ENCODE data around the gene NME2.

NME2 gene

DNA sequence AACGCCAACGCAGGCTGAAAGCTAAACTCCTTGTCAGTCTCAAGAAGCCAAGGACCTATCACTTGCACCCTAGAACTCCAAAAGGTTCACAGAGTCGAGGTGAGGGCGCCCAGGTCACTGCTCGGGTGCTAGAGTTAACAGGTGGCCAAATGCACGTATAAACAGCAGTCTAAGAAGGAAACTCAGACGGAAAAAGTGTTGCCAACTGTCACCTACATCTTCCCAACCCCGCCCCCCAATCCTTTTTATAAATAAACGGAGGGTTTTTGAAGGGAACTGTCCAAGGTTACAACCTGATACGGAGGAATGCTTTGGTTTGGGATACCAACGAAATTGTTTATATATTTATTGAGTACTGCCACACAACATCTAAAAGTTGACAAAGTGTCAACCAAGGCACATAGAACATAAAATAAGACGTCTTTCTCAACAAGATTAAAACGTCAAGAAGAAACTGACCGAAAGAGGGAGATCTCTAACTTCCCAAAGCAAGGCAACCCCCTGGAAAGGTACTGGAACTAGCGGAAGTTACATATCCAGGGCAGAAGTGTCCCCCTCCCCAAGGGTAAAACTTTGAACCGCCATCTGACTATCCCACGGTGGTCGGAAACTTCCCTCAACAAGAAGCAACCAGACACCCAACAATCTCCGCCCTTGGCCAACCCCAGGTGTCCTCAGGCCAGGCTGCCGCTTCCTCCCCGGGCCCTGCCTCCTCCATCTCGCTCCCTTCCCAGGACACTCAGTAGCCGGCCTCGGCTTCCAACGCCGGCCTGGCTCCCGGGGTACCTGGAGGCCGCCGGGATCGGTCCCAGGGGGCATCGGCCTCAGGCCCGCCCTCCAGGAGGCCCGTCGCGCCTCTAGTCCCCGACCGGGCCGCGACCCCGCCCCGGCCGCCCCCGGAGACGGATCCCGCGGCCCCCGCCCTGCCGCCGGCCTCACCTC lies 46.5 kb upstream of the NME2 start (continued):
- TF ChIP-seq ZNF610 (tag by site-specific recombination; IDR thresholded peaks at IDR 0.05; ENCODE audit: borderline replicate concordance): no peak
- TF ChIP-seq ZNF521 (tag by site-specific recombination; IDR thresholded peaks at IDR 0.05): no peak
- TF ChIP-seq ZNF350 (tag by site-specific recombination; IDR thresholded peaks at IDR 0.05): no peak
- TF ChIP-seq, protein P1, sequence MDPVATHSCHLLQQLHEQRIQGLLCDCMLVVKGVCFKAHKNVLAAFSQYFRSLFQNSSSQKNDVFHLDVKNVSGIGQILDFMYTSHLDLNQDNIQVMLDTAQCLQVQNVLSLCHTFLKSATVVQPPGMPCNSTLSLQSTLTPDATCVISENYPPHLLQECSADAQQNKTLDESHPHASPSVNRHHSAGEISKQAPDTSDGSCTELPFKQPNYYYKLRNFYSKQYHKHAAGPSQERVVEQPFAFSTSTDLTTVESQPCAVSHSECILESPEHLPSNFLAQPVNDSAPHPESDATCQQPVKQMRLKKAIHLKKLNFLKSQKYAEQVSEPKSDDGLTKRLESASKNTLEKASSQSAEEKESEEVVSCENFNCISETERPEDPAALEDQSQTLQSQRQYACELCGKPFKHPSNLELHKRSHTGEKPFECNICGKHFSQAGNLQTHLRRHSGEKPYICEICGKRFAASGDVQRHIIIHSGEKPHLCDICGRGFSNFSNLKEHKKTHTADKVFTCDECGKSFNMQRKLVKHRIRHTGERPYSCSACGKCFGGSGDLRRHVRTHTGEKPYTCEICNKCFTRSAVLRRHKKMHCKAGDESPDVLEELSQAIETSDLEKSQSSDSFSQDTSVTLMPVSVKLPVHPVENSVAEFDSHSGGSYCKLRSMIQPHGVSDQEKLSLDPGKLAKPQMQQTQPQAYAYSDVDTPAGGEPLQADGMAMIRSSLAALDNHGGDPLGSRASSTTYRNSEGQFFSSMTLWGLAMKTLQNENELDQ (tag by site-specific recombination; IDR thresholded peaks at IDR 0.05; ENCODE audit: low read depth): no peak
- TF ChIP-seq, protein P2, sequence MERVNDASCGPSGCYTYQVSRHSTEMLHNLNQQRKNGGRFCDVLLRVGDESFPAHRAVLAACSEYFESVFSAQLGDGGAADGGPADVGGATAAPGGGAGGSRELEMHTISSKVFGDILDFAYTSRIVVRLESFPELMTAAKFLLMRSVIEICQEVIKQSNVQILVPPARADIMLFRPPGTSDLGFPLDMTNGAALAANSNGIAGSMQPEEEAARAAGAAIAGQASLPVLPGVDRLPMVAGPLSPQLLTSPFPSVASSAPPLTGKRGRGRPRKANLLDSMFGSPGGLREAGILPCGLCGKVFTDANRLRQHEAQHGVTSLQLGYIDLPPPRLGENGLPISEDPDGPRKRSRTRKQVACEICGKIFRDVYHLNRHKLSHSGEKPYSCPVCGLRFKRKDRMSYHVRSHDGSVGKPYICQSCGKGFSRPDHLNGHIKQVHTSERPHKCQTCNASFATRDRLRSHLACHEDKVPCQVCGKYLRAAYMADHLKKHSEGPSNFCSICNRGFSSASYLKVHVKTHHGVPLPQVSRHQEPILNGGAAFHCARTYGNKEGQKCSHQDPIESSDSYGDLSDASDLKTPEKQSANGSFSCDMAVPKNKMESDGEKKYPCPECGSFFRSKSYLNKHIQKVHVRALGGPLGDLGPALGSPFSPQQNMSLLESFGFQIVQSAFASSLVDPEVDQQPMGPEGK (tag by site-specific recombination; IDR thresholded peaks at IDR 0.05): peak; percentile 74
- TF ChIP-seq ZBTB20 (tag by site-specific recombination; IDR thresholded peaks at IDR 0.05): peak; percentile 69; the same call in 1 of the 2 replicates
- peak; percentile 56 for TF ChIP-seq SCRT2 (tag by site-specific recombination; IDR thresholded peaks at IDR 0.05)
- no peak for TF ChIP-seq FEZF1 (tag by site-specific recombination; IDR thresholded peaks at IDR 0.05)
- no peak for TF ChIP-seq ZNF132 (tag by site-specific recombination; IDR thresholded peaks at IDR 0.05; ENCODE audit: borderline replicate concordance)
- TF ChIP-seq, protein P3, sequence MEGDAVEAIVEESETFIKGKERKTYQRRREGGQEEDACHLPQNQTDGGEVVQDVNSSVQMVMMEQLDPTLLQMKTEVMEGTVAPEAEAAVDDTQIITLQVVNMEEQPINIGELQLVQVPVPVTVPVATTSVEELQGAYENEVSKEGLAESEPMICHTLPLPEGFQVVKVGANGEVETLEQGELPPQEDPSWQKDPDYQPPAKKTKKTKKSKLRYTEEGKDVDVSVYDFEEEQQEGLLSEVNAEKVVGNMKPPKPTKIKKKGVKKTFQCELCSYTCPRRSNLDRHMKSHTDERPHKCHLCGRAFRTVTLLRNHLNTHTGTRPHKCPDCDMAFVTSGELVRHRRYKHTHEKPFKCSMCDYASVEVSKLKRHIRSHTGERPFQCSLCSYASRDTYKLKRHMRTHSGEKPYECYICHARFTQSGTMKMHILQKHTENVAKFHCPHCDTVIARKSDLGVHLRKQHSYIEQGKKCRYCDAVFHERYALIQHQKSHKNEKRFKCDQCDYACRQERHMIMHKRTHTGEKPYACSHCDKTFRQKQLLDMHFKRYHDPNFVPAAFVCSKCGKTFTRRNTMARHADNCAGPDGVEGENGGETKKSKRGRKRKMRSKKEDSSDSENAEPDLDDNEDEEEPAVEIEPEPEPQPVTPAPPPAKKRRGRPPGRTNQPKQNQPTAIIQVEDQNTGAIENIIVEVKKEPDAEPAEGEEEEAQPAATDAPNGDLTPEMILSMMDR (tag by site-specific recombination; IDR thresholded peaks at IDR 0.05): peak; percentile 65
- TF ChIP-seq GLI2 (tag by site-specific recombination; IDR thresholded peaks at IDR 0.05; ENCODE audit: borderline replicate concordance, low read depth): no peak
- TF ChIP-seq, protein P4, sequence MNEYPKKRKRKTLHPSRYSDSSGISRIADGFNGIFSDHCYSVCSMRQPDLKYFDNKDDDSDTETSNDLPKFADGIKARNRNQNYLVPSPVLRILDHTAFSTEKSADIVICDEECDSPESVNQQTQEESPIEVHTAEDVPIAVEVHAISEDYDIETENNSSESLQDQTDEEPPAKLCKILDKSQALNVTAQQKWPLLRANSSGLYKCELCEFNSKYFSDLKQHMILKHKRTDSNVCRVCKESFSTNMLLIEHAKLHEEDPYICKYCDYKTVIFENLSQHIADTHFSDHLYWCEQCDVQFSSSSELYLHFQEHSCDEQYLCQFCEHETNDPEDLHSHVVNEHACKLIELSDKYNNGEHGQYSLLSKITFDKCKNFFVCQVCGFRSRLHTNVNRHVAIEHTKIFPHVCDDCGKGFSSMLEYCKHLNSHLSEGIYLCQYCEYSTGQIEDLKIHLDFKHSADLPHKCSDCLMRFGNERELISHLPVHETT (tag by site-specific recombination; IDR thresholded peaks at IDR 0.05): peak; percentile 42; the same call in 1 of the 2 replicates
- no peak for TF ChIP-seq ZNF792 (tag by site-specific recombination; IDR thresholded peaks at IDR 0.05)
- peak; percentile 81 for TF ChIP-seq PRDM10 (tag by site-specific recombination; IDR thresholded peaks at IDR 0.05)
- TF ChIP-seq PBX3 (CRISPR knock-in tag; IDR thresholded peaks at IDR 0.05): peak; percentile 22; the same call in 1 of the 2 replicates
- TF ChIP-seq BCL11A (tag by site-specific recombination; IDR thresholded peaks at IDR 0.05; ENCODE audit: low read depth): peak; percentile 12; the same call in 1 of the 2 replicates
- TF ChIP-seq ZNF354C (tag by site-specific recombination; IDR thresholded peaks at IDR 0.05; ENCODE audit: borderline replicate concordance, low read depth): no peak
- TF ChIP-seq ZNF654 (tag by site-specific recombination; IDR thresholded peaks at IDR 0.05; ENCODE audit: low read depth): peak; percentile 20; the same call in 1 of the 2 replicates
- peak; percentile 79; the same call in 1 of the 2 replicates for TF ChIP-seq ZNF76 (tag by site-specific recombination; IDR thresholded peaks at IDR 0.05; ENCODE audit: borderline replicate concordance, low read depth)
- no peak for TF ChIP-seq ZNF121 (tag by site-specific recombination; IDR thresholded peaks at IDR 0.05)
- TF ChIP-seq ZBTB48 (tag by site-specific recombination; IDR thresholded peaks at IDR 0.05): peak; percentile 39; the same call in 1 of the 2 replicates
- TF ChIP-seq ZNF600 (tag by site-specific recombination; IDR thresholded peaks at IDR 0.05): 0 out of 2 replicates have a peak, but pooled peaks have one; percentile 52
- TF ChIP-seq ZNF335 (tag by site-specific recombination; conservative IDR thresholded peaks at IDR 0.05): peak; percentile 69
- TF ChIP-seq ZIC2 (tag by site-specific recombination; IDR thresholded peaks at IDR 0.05): peak; percentile 53
- no peak for TF ChIP-seq ZNF785 (tag by site-specific recombination; IDR thresholded peaks at IDR 0.05)
